Lower leg skin (tissue), 4 donors: ENCODE results near the gene KCNA2. TPM values are rescaled to one million over a fixed set of nuclear protein-coding genes. Genes with fewer than 3 reads are reported as not detected.

ENCODE experiments used
- DNase-seq, 2 donors: peaks; one replicate each; pipeline ENCODE4 v3.0.0-alpha.2; 2019; ENCODE audit warnings: low spot score in 2 of 2
- H3K4me3 ChIP-seq: fragments of 200-600 bp; sonication (generic); 2 replicates; pipeline ENCODE4 v1.5.1; 2017; ENCODE audit warnings: mild to moderate bottlenecking, low read depth; ENCODE audit not compliant: poor library complexity, severe bottlenecking
- CTCF ChIP-seq, 3 donors: fragments of 450-650 bp; IDR thresholded peaks; one replicate each; pipeline ENCODE4 v1.5.1; 2016; ENCODE audit warnings: antibody characterized with exemption in 3 of 3, mild to moderate bottlenecking in 3 of 3, moderate library complexity in 2 of 3
- POLR2A ChIP-seq, 2 donors: fragments of 450-650 bp; IDR thresholded peaks; one replicate each; pipeline ENCODE4 v1.6.1; 2016 to 2017; ENCODE audit warnings: antibody characterized with exemption in 2 of 2, mild to moderate bottlenecking in 1 of 2, moderate library complexity in 1 of 2
- WGBS, 2 donors: methylation state at CpG; one replicate each; pipeline ENCODE4 v1.1.5; 2018; 5-methylcytosine and 5-hydroxymethylcytosine counted together
- intact Hi-C: fragments of 100-400 bp; cut with DNase I; formaldehyde crosslinking; loops from one replicate; pipeline ENCODE4 v1.15.0; 2023; ENCODE audit warnings: low total_unique reads
- total RNA-seq, 4 donors: library from RNA; depleted of rRNA; stranded (reverse); fragments of >200 nt; gene quantifications; one replicate each; pipeline ENCODE4 v1.1.0, GENCODE V29; 2016

The KCNA2 gene
- total RNA-seq, 4 donors from 2014 or later: 0.65 to 0.88 TPM; not detected in 2

- no peak for TF ChIP-seq POLR2A (IDR thresholded peaks at IDR 0.05)
- TF ChIP-seq CTCF (IDR thresholded peaks at IDR 0.05): no peak
- intact Hi-C loops: no loop called here
Measured at GRCh38 chr1:110610084-110610483, 3.9 kb upstream of the KCNA2 start.

GRCh38 chr1:110608247-110608646 lies 2.1 kb upstream of the KCNA2 start:
- no peak overlapping the region for H3K4me3 ChIP-seq
- WGBS, 2 donors: 50 to 59% methylated on average over 13 of the region's 13 CpGs
- TF ChIP-seq CTCF (IDR thresholded peaks at IDR 0.05) (no peak), POLR2A (IDR thresholded peaks at IDR 0.05) (no peak)
- no peak for DNase-seq
- intact Hi-C loops: no loop called here

More at GRCh38 chr1:110610084-110610483, 3.9 kb upstream of the KCNA2 start:
- no peak overlapping the region for H3K4me3 ChIP-seq
- peak in 1 of 2 donors; percentile 43 for DNase-seq

- TF ChIP-seq CTCF (IDR thresholded peaks at IDR 0.05): no peak
- peak in 1 of 2 donors; percentile 79 for DNase-seq
- intact Hi-C loops: no loop called here
- WGBS, 2 donors: 14 to 17% methylated on average over 17 to 19 of the region's 28 CpGs
- no peak overlapping the region for H3K4me3 ChIP-seq
Measured at GRCh38 chr1:110607536-110608230, 1.5 kb upstream of the KCNA2 start.

- peak overlapping the region; percentile 27 for H3K4me3 ChIP-seq
- 0 to 1% methylated on average over 30 to 66 of the region's 94 CpGs for WGBS, 2 donors
- DNase-seq: peak in 1 of 2 donors; percentile 81
- intact Hi-C loops: no loop called here
- TF ChIP-seq POLR2A (IDR thresholded peaks at IDR 0.05) (no peak), CTCF (IDR thresholded peaks at IDR 0.05) (no peak)
Measured at GRCh38 chr1:110606657-110607535, 738 bp upstream of the KCNA2 start.

- intact Hi-C loops: no loop called here
- TF ChIP-seq POLR2A (IDR thresholded peaks at IDR 0.05): no peak
- TF ChIP-seq CTCF (IDR thresholded peaks at IDR 0.05): no peak
- WGBS, 2 donors: 68 to 70% methylated on average over 6 of the region's 6 CpGs
- H3K4me3 ChIP-seq: no peak overlapping the region
- DNase-seq: peak in 1 of 2 donors; percentile 73
Measured at GRCh38 chr1:110605446-110605845, 712 bp downstream of the KCNA2 start.
